ENCODE data around the gene FARP1.

DNA sequence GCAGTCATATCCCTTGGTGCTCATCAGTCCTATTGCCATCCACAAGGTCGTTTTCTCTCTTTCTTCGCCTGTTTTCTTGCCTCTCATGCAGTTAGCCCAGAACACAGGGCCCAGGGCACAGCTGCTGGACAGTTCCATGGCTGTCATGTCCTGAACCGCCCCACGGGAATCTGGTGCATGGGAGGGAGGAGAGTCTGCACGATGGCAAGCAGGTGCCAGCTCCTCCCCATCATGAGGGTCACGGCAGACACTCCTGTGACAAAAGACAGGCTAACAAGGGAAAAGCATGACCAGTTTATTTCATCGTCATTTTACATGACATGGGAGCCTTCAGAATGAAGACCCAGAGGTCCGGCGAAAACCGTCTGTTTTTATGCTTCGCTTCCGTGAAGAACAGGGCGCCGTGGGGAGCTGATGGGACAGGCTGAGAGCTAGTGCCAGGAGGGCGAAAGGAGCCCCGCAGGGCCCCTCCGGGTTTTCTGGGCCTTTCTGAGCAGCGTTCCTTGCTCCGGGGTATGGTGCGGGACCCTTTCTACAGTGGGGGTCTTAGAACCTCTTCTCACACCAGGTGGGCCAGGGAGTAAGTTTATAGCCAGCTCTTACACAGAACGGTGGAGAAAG, 298.3 kb downstream of the FARP1 start:
- TF ChIP-seq, protein P1, sequence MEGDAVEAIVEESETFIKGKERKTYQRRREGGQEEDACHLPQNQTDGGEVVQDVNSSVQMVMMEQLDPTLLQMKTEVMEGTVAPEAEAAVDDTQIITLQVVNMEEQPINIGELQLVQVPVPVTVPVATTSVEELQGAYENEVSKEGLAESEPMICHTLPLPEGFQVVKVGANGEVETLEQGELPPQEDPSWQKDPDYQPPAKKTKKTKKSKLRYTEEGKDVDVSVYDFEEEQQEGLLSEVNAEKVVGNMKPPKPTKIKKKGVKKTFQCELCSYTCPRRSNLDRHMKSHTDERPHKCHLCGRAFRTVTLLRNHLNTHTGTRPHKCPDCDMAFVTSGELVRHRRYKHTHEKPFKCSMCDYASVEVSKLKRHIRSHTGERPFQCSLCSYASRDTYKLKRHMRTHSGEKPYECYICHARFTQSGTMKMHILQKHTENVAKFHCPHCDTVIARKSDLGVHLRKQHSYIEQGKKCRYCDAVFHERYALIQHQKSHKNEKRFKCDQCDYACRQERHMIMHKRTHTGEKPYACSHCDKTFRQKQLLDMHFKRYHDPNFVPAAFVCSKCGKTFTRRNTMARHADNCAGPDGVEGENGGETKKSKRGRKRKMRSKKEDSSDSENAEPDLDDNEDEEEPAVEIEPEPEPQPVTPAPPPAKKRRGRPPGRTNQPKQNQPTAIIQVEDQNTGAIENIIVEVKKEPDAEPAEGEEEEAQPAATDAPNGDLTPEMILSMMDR (IDR thresholded peaks at IDR 0.05; ENCODE audit: insufficient read depth, low read length, poor library complexity, severe bottlenecking) = no peak
- TF ChIP-seq EZH2phosphoT487 (conservative IDR thresholded peaks at IDR 0.05; ENCODE audit: low read length) = no peak

Data from SU-DHL-6 (cell line).